K562 (cell line): ENCODE measurements around the gene SEC22C. TPM values are rescaled to one million over a fixed set of nuclear protein-coding genes. Genes with fewer than 3 reads are reported as not detected.

Experiments used
- ATAC-seq: fragments of 200-7000 bp; cut with Tn5 transposase; 3 replicates; pipeline ENCODE4 v1.9.1; 2020; ENCODE audit warnings: moderate library complexity
- BruUV-seq: library from RNA; stranded (reverse); fragments of 400-500 nt; replicated peaks from 2 replicates; lab custom pipeline; 2021; lab: Mats Ljungman, UMichigan
- CTCF ChIA-PET: fragments of 300-600 bp; formaldehyde crosslinking; extraction: SDS; loops from one replicate; lab custom pipeline; 2021; ENCODE audit warnings: low intra/inter-chr PET ratio; lab: Yijun Ruan, JAX
- POLR2A ChIA-PET: fragments of 300-600, 350-650 bp; sonication (Branson Sonifier 250); formaldehyde crosslinking; extraction: SDS; loops from one replicate; lab custom pipeline; 2021; ENCODE audit warnings: antibody characterized with exemption, inconsistent platforms; lab: Yijun Ruan, JAX
- DNase-seq, 4 experiments: peaks; one replicate each; pipeline versions ENCODE4 v3.0.0 to v3.0.0-alpha.2; 2011 to 2018; ENCODE audit warnings: low spot score in 3 of 4, mixed read lengths in 3 of 4; ENCODE audit errors: extremely low read depth in 1 of 4
- FAIRE-seq: peaks from 2 replicates; lab custom pipeline; 2011; peaks lifted over from hg19 to GRCh38; lab: Jason Lieb, UNC
- H2AFZ ChIP-seq: 2 replicates; pipeline ENCODE4 v1.6.0; 2011; ENCODE audit warnings: low read depth, low read length, control low read depth, inconsistent platforms
- H3K27ac ChIP-seq: fragments of 200-600 bp; 3 replicates; pipeline ENCODE4 v1.8.0; 2011; ENCODE audit warnings: low read depth, mild to moderate bottlenecking, control low read depth, inconsistent platforms, low read length, moderate library complexity, mixed read lengths; ENCODE audit errors: extremely low read depth
- H3K27me3 ChIP-seq, 2 experiments: fragments of 300-600 bp in 1 of 2; 2 replicates in 1 of 2; 3 replicates in 1 of 2; pipeline versions ENCODE4 v1.6.0 to v1.8.0; 2011; ENCODE audit warnings: inconsistent platforms in 2 of 2, low read length in 2 of 2, mild to moderate bottlenecking in 1 of 2, mixed read lengths in 1 of 2, moderate library complexity in 1 of 2; ENCODE audit not compliant: control insufficient read depth in 2 of 2, insufficient read depth in 2 of 2
- H3K36me3 ChIP-seq: fragments of 300-600 bp; 3 replicates; pipeline ENCODE4 v1.8.0; 2011; ENCODE audit warnings: mild to moderate bottlenecking, low read length, inconsistent platforms; ENCODE audit not compliant: control insufficient read depth, insufficient read depth
- H3K4me1 ChIP-seq, 2 experiments: fragments of 200-600 bp in 1 of 2; replicated peaks in 1 of 2; 2 replicates in 1 of 2; 3 replicates in 1 of 2; pipeline versions ENCODE4 v1.5.1 to v1.8.0; 2011; ENCODE audit warnings: inconsistent platforms in 2 of 2, low read length in 2 of 2, mild to moderate bottlenecking in 1 of 2, mixed read lengths in 1 of 2, moderate library complexity in 1 of 2; ENCODE audit not compliant: control insufficient read depth in 2 of 2, insufficient read depth in 2 of 2
- H3K4me2 ChIP-seq: 2 replicates; pipeline ENCODE4 v1.6.1; 2011; ENCODE audit warnings: low read length, control low read depth, inconsistent platforms, mixed read lengths; ENCODE audit not compliant: insufficient read depth
- H3K4me3 ChIP-seq: fragments of 200-600 bp; sonication (generic), shearing (Covaris generic); 2 replicates; pipeline ENCODE4 v1.5.1; 2016; ENCODE audit warnings: control low read depth, inconsistent platforms
- H3K79me2 ChIP-seq: fragments of 200-600 bp; 3 replicates; pipeline ENCODE4 v1.8.0; 2011; ENCODE audit warnings: low read length, inconsistent platforms; ENCODE audit not compliant: control insufficient read depth, insufficient read depth
- H3K9ac ChIP-seq, 2 experiments: 2 replicates each; pipeline versions ENCODE4 v1.6.0 to v1.6.1; 2011; ENCODE audit warnings: low read depth in 2 of 2, low read length in 2 of 2, control low read depth in 1 of 2, inconsistent platforms in 1 of 2, mild to moderate bottlenecking in 1 of 2, mixed read lengths in 1 of 2; ENCODE audit not compliant: insufficient read depth in 1 of 2
- H3K9me1 ChIP-seq: one replicate; pipeline ENCODE4 v1.6.0; 2011; ENCODE audit warnings: inconsistent platforms, mild to moderate bottlenecking, low read length, moderate library complexity; ENCODE audit not compliant: control insufficient read depth, insufficient read depth
- H3K9me3 ChIP-seq: replicated peaks from 2 replicates; pipeline ENCODE4 v1.5.1; 2011; ENCODE audit warnings: low read depth, low read length, inconsistent platforms; ENCODE audit not compliant: control insufficient read depth, insufficient read depth
- H4K20me1 ChIP-seq: replicated peaks from 2 replicates; pipeline ENCODE4 v1.6.1; 2011; ENCODE audit warnings: low read length, inconsistent platforms, mixed read lengths; ENCODE audit not compliant: control insufficient read depth, insufficient read depth
- E2F3 ChIP-seq: fragments of 250-450 bp; sonication (Bioruptor Pico); IDR thresholded peaks from 2 replicates; pipeline ENCODE4 v1.4.0; 2020; ENCODE audit warnings: mild to moderate bottlenecking
- FOXJ2 ChIP-seq: fragments of 200-800 bp; sonication (Bioruptor generic); IDR thresholded peaks from 2 replicates; pipeline ENCODE4 v1.6.1; 2016; ENCODE audit warnings: missing genetic modification characterization, missing compliant biosample characterization
- HDAC2 ChIP-seq: fragments of 450-650 bp; IDR thresholded peaks from 2 replicates; pipeline ENCODE4 v1.6.1; 2016; ENCODE audit warnings: mild to moderate bottlenecking
- JUN ChIP-seq, 2 experiments: sonication (generic) in 1 of 2; formaldehyde crosslinking in 1 of 2; IDR thresholded peaks; 2 replicates each; pipeline versions ENCODE4 v1.6.1 to v1.8.0; 2012 to 2022; ENCODE audit warnings: borderline replicate concordance in 2 of 2, mild to moderate bottlenecking in 2 of 2, improper control_type of control experiment in 1 of 2, low read depth in 1 of 2, low read length in 1 of 2, missing genetic modification reagents in 1 of 2
- NONO ChIP-seq, 2 experiments: fragments of 200-400 bp in 1 of 2; fragments of 450-650 bp in 1 of 2; formaldehyde crosslinking in 1 of 2; IDR thresholded peaks; 2 replicates each; pipeline ENCODE4 v1.6.1; 2017; ENCODE audit warnings: low read depth in 2 of 2, mild to moderate bottlenecking in 2 of 2, moderate library complexity in 2 of 2, low read length in 1 of 2
- POLR2A ChIP-seq: fragments of 450-650 bp; conservative IDR thresholded peaks from 2 replicates; pipeline ENCODE4 v1.6.1; 2016
- SREBF2 ChIP-seq: sonication (generic); formaldehyde crosslinking; IDR thresholded peaks from 2 replicates; pipeline ENCODE4 v1.4.0; 2020; ENCODE audit warnings: mild to moderate bottlenecking, missing genetic modification reagents
- ZKSCAN8 ChIP-seq: fragments of 200-800 bp; sonication (Bioruptor generic); IDR thresholded peaks from 2 replicates; pipeline ENCODE4 v1.6.1; 2016; ENCODE audit warnings: missing genetic modification characterization, missing compliant biosample characterization
- WGBS: fragments of 100-300 bp; shearing (Covaris generic); methylation state at CpG from one replicate; pipeline ENCODE4 v1.1.6; 2016; ENCODE audit warnings: low coverage, mixed read lengths; ENCODE audit not compliant: insufficient coverage; ENCODE audit errors: missing lambda C conversion rate; 5-methylcytosine and 5-hydroxymethylcytosine counted together
- in situ Hi-C: fragments of 300-500 bp; cut with MboI; formaldehyde crosslinking; loops from 4 replicates; pipeline ENCODE4 v1.15.0; 2018; ENCODE audit warnings: inconsistent platforms, mixed read lengths
- intact Hi-C: fragments of 100-400 bp; cut with micrococcal nuclease; formaldehyde crosslinking; loops from 2 replicates; pipeline ENCODE4 v1.14.2; 2022
- polyA plus RNA-seq, 8 experiments: library from polyadenylated mRNA; depleted of rRNA in 4 of 8; stranded (reverse) in 5 of 8; unstranded in 3 of 8; fragments of >200 nt; fragmentation: Nextera tagmentation in 2 of 8; fragmentation: Illumina TruSeq in 1 of 8; extraction: Ambion mirVana in 2 of 8; extraction: Trizol in 1 of 8; gene quantifications; 2 replicates each; pipeline versions ENCODE4 v1.2.1 to v1.2.3, GENCODE V29; 2011 to 2014; ENCODE audit warnings: inconsistent platforms in 1 of 8, missing spikeins in 1 of 8
- total RNA-seq, 7 experiments: library from RNA; depleted of rRNA in 6 of 7; stranded (reverse); fragments of >200 nt in 6 of 7; fragmentation: Illumina TruSeq in 2 of 7; extraction: Trizol in 2 of 7; gene quantifications; 2 replicates each; pipeline versions ENCODE4 v1.2.1 to v1.2.3, GENCODE V29; 2011 to 2021; ENCODE audit warnings: low replicate concordance in 1 of 7

SEC22C gene
- total and polyA plus RNA-seq, 9 of the 15 experiments (the other 6 are each of a cell fraction or from before 2014, with no cell fraction given), result 35.6 to 68.4 (median 50.7) TPM

DNA sequence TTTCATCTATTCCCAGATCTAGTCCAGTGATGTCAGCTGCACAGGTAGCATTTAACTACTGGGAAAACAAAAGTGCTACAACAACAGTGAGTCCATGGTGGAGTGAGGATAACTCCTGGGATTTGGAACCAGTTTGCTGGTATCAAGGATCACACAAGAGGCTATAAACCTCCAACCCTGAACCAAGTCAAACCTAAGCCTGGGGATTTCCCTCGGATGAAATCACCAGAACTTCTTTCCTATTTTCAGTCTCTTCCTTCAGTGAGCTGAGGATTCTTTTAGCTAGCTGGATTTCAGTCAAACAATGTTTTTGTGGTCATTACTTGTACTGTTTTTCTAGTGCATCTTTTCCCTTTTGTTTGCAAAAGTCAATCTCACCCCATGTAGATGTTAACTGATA lies 31.5 kb downstream of the SEC22C start:
- Histone ChIP-seq H3K4me1 (no peaks in the 10 kb centered on the region), H3K4me3 (no peak overlapping the region), H3K36me3 (peaks cover 56% of the 10 kb centered on the region), H3K27ac (no peak overlapping the region), H2AFZ (no peak overlapping the region), H3K9me1 (no peaks in the 10 kb centered on the region), H3K9ac (no peak overlapping the region), H3K79me2 (no peaks in the 10 kb centered on the region), H4K20me1 (peaks cover 14% of the 10 kb centered on the region), H3K4me2 (no peak overlapping the region), H3K9me3 (no peaks in the 10 kb centered on the region), H3K27me3 (no peaks in the 10 kb centered on the region)
- 50% methylated on average over 1 of the region's 1 CpG for WGBS
- intact Hi-C loops, result no loop called here
- no peak for TF ChIP-seq E2F3 (CRISPR knock-in tag)
- TF ChIP-seq SREBF2 (CRISPR knock-in tag), result no peak
- no peak for TF ChIP-seq HDAC2
- TF ChIP-seq FOXJ2 (tag), result no peak
- TF ChIP-seq JUN (IDR thresholded peaks at IDR 0.05; ENCODE audit: borderline replicate concordance, low read depth, low read length), result no peak
- no peak for TF ChIP-seq JUN (CRISPR knock-in tag; IDR thresholded peaks at IDR 0.05; ENCODE audit: borderline replicate concordance)
- DNase-seq (no peak), ATAC-seq (no peak), FAIRE-seq (peak; percentile 19)
- CTCF ChIA-PET, result no interaction called here
- POLR2A ChIA-PET, result no interaction called here
- in situ Hi-C loops, result no loop called here
- BruUV-seq, result no TSS peak

GRCh38 chr3:42549131-42549530 lies 32.6 kb downstream of the SEC22C start:
- H3K9ac ChIP-seq, result no peak overlapping the region
- no peaks in the 10 kb centered on the region for H3K9me1 ChIP-seq
- peaks cover 48% of the 10 kb centered on the region for H3K36me3 ChIP-seq
- no peaks in the 10 kb centered on the region for H3K4me1 ChIP-seq
- BruUV-seq, result no TSS peak
- ATAC-seq, result peak; percentile 12; the same call in 2 of the 3 replicates
- no peak overlapping the region for H3K27ac ChIP-seq
- H3K4me3 ChIP-seq, result no peak overlapping the region
- H4K20me1 ChIP-seq, result peaks cover 14% of the 10 kb centered on the region
- no peak overlapping the region for H2AFZ ChIP-seq
- in situ Hi-C loops (no loop called here), intact Hi-C loops (loop anchor here (5.0 kb wide), 1 partner anchor 317 kb away; no protein-coding TSS in a partner anchor)
- H3K79me2 ChIP-seq, result no peaks in the 10 kb centered on the region
- H3K9me3 ChIP-seq, result no peaks in the 10 kb centered on the region
- TF ChIP-seq POLR2A (0 out of 2 replicates have a peak, but pooled peaks have one; percentile 12), ZKSCAN8 (CRISPR knock-in tag) (no peak), NONO (IDR thresholded peaks at IDR 0.05; ENCODE audit: low read depth in 2 of 2, low read length in 1 of 2) (no peak)
- TF ChIP-seq, all 486 proteins: peak for 1
- no peak for FAIRE-seq
- 76% methylated on average over 2 of the region's 2 CpGs for WGBS
- Histone ChIP-seq H3K27me3 (0 out of 5 replicates have a peak, but pooled peaks cover 0 to 4% of the 10 kb centered on the region in 2 experiments), H3K4me2 (no peak overlapping the region)
- POLR2A ChIA-PET, result interaction anchor here (0.7 to 0.8 kb wide), 2 partner anchors 12 to 55 kb away, joined by 4 read pairs; no protein-coding TSS in a partner anchor
- DNase-seq, result no peak
- CTCF ChIA-PET, result no interaction called here
